HuH-7.5 (cell line): Measurements from ENCODE around the gene MRPL55.

ENCODE experiments used
- DNase-seq: peaks from one replicate; pipeline ENCODE4 v3.0.0; 2011; ENCODE audit warnings: low spot score

Gene MRPL55

DNA sequence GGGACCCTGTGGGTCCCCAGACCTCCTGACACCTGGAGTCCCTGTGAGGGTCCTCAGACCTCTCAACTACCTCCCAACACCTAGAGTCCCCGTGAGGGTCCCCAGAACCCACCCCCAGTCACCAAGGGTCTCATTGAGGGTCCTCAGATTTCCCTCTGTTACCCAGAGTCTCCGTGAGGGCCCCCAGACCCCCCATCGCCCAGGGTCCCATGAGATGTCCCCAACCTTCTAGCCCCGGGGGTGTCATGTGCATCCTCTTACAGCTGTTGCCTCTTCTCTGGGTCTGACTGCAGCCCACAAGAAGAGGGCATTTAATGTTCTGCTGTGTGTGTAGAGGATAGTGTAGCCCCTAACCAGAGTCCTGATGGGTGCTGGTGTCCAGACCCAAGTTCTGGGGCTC, 38.7 kb upstream of the MRPL55 start:
- DNase-seq, result peak; percentile 3

DNA sequence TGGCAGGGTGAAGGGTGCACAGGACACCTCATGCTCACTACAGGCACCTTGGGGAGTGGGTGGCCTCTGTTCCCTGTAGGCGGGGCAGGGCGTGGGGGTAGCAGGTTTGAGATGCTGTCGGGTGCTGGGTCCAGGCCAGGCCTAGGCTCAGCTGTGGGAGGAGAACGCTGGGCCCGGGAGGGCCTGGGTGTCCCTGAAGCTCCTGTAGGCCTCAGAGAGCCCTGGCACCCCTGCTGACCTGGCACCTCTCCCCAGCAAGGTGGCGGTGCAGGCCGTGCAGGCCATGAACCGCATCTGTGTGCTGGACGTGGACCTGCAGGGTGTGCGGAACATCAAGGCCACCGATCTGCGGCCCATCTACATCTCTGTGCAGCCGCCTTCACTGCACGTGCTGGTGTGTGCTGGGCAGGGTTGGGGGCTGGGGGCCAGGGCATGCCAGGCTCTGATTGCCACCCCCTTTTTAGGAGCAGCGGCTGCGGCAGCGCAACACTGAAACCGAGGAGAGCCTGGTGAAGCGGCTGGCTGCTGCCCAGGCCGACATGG, 38.1 kb upstream of the MRPL55 start:
- DNase-seq, result peak; percentile 10

DNA sequence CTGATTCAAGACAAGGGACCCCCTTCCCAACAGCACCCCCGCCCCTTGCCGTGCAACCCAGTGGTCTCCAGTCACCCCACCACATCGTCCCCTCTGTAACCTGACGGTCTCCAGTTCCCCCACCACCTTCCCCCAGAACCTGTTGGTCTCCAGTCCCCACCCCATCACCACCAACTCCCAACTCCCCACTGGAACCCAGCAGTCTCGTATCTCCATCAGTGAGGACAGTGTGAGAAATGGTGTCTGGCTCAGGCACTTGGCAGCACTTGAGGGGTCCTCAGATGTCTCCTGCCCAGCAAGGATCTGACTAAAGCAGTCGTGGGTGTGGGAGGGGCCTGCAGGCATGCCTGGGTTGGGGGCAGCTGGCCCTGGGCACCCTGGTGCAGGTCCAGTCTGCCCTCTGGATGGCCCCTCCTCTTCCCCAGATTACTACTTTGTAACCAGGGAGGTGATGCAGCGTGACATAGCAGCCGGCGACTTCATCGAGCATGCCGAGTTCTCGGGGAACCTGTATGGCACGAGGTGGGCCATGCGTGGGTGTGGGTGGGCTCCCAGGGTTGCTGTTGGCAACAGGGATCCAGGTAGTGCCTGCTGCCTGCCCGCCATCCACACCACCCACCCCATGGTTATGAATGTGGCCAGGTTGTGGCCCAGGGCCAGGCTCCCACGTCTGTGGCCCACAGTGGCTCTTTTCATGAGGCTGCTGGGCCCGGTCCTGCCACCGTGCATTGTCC, 37.5 kb upstream of the MRPL55 start:
- DNase-seq, result peak; percentile 1

DNA sequence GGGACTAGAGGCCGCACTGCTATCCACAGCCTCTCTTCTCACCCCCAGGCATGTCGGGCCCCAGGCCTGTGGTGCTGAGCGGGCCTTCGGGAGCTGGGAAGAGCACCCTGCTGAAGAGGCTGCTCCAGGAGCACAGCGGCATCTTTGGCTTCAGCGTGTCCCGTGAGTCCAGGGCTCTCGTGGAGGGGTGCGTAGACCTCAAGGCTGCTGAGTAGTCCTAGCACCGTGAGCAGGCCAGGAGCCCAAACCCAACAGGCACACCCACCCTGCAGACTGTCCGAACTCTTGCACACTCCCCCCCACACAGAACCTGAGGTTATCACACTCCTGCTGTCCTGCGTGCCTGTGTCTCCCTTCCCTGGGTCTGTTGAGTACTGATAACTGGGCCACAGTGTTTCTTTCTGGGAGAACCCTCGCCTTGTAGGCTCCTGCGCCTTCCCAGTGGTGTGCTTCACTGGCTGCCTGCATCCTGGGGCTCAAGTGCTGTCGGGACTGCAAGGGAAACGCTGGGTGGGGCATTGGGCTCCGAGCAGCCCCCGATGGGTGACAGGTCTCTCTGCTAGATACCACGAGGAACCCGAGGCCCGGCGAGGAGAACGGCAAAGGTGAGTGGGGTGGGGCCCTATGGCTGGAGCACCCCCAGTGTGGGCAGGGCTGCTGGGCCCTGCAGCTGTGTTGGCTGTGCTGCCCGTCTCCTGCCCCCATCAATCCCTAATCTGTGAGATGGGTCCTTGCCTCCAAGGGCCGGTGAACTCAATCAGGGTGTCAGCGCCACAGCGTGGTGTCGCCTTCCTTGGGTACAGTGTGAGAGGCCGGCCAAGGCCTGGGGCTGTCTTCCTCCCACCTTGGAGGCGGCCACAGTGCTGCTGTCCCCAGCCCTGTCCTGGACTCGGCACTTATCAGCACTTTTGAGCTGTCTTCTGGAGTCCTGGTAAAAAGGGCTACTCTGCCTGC, 36.6 kb upstream of the MRPL55 start:
- peak; percentile 13 for DNase-seq

DNA sequence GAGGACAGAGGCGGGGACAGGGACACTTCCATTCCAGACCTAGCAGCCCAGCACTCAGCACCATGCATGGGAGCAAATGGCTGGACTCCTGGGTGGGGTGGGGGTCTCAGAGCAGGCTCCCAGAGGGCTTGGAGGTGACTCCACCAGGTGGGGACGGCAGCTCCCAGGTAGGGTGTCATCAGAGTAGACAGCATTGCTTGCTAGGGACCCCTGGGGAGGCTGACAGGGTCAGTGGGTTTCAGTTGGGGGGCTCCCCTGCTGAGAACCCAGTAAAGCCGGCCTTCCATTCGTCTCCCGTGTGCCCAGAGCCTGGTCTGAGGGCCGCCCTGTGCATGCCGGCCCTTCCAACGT, 35.9 kb upstream of the MRPL55 start:
- DNase-seq, result no peak

DNA sequence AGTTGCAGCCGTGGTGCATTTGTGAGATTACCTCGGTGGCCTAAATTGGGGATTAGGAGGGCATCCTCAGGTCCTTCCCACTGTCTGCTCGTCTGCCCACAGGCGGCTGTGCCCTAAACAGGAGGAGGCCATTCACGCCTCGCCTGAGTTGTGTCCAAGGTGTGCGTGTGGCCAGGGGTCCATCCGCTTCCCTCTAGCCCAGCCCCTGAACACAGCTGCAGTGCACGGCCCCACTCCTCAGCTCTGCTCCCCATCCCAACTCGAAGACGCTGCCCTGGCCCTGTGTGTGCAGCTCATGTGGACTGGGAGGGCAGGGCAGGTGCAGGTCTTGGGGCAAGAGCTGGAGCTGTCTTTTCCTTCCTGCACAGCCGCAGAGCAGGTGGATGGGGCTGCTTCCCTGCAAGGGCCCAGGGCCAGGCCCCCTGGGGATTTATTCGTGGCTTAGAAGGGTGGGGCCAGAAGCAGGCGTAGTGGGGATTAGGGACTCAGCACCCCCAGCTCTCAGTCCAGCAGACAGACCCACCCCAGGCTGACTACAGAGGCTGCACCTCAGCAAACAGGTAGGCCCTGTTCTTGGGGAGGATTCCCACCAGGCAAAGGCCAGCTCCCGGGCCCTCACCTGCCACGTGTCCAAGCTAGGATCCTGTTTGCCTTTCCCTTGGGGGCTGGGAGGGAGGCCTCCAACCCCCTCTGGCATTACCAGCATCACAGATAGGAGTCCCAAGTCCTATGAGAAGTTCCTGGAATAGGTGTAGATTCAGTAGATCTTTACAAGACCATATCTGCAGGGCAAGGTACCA, 35.3 kb upstream of the MRPL55 start:
- peak; percentile 13 for DNase-seq

DNA sequence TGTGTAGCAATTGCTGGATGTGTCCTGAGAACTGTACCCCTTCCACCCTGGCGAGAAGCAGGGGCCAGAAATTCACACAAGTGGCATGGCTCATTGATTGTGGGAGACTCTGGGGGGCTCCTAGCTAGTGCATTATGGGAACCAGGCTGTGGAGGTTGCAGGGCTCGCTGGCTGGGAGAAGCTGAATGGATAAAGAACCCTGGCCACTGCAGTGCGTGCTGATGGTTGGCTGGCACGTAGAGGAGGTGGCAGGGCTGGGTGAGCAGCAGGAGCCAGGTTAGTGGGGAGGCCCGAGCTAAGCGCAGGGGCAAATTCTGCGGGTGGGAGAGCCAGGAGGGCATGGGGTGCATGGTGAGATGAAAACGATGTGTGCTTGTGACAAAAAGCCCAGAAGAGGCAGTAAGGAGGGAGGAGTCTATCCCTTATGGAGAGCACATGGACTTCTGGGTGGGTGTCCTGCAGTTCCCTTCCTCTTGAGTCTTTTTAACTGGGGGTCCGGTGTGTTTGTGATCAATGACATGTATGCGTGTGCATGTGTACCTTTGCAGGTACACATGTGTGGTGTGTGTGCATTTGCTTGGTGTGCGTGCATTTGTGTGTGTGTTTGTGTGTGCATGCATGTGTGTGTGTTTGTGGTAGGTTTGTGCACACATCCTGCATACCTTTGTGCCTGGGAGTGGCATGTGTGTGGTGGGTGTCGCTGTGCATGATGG, 34.5 kb upstream of the MRPL55 start:
- peak; percentile 16 for DNase-seq

DNA sequence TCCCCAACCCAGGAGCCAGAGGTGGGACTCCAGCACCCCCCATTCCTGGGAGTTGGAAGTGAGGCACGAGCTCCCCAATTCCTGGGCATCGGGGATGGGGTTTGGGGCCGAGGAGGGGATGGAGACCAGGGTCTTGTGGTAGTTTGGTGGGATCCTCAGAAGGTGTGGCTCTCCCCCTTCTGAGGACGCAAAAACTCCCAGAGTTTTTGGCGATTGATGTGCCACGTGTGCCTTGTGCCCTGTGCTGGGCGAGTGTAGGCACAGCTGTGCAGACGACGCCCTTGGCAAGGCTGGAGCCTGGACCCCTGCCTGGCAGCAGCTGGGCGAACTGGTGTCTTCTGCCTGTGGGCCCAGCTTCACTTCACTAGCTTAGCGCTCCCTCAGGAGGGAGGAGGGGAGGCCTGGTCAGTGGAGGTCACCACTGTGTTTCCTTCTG, 33.6 kb upstream of the MRPL55 start:
- no peak for DNase-seq

DNA sequence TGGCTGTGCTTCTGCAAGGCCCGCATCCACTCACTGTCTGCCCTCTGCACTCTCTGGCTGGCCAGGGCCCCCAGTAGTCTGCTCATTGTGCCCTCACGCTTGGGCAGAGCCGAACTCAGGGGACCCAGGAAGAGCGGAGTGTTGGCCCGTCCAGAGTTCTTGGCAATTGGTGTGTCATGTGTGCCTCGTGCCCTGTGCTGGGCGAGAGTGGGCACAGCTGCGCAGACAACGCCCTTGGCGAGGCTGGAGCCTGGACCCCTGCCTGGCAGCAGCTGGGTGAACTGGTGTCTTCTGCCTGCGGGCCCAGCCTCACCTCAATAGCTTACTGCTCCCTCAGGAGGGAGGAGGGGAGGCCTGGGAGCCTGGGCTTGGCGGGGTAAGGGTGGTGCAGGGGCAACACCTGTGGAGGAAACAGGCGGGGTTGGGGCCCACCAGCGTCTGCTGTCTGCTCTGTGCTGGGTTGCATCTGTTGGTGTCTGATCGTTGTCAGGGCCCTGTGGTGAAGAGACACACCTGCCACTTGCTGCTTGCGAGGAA, 33.1 kb upstream of the MRPL55 start:
- peak; percentile 3 for DNase-seq

DNA sequence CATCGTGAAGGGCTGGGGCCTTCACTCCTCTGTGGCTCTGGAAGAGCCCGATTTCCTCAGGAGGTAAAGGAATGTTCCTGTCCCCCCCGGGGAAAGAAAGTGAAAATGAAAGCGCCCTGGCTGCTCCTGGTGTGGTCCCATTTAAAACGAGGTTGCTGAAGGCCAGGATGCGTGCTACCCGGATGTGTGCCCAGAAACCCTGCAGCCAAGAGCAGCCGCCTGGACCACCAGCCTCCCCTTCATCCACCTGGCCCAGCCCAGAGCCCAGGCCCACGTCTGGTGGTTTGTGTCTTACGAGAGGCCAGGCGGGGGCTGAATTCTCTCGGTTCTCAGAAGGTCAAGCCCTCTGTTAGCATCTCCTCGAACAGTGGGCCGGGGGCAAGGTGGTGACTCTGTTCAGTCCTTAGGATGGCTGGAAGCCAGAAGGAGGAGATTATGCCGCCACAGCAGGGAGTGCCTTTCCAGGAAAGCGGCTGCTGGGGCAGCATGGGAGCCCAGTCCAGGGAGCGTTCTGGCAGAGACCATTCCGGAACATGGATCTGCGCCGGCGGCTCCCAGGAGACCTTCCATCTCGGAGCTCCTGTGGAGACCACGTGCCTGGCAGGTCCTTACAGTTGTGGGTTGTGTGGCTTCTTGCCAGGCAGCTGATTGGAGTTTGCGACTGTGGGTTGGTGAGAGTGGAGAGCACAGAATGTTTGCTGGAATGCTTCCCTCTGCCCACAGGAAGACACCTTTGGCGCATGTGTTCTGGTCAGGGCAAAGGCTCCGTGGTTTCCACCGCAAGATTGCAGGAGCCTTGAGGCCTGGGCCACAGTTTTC, 32.3 kb upstream of the MRPL55 start:
- DNase-seq, result peak; percentile 7

DNA sequence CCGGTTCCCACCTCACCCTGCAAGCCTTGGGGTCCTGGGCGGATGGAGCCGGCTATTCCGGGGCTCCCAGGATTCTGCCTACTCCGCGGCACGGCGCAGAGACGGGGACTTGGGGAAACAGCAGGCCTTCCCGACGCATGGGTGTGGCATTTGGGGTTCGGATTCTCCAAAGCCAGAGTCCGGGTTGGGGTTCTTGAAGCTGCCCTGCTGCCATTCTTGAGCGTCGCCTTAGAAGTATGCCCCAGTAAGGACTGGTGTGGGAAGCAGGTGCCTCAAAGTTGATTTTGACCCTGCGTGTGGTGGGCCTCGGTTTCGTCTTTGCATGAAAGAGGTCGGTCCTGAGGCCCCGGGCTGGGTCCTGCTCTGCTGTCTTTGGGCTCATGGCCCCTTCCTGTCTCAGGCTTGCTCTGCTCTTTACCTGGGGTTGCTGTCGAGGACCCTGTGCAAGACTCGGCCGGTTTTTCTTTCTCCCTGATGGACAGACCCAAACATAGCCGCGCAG, 31.7 kb upstream of the MRPL55 start:
- DNase-seq, result peak; percentile 23

DNA sequence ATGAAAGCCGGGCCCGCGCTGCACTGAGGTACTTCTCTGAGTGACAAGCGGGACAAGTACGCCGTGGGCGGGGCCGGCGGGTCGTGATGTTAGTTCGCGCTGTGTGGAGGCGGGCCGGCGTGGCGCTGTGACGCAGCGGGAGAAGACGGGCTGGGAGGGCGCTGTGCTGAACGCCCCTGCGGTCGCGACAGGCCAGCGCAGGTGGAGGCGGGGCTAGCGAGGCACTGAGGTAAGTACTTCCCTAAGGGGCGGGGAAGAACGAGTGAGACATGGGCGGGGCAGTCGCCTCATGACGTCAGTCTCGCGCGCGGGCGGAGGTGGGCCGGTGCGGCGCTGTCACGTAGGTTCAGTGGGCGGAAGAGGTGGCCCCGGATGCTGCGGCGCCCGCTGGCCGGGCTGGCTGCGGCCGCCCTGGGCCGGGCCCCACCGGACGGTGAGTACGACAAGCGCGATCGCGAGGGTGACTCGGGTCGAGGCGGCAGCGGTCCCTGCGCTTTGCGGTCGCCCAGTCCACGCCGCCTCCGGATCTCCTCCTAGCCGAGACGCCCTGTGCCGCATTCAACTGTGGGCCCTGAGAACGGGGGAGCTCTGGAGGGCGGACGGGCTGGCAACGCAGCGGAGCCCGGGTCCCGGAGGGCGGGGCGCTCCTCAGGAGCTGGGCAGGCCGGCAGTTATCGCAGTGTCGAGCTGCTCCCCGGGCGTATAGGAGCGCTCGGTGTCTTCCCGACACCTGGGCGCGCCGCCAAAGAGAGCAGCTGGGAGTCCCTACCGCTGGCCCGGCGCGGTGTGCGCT, 31.0 kb upstream of the MRPL55 start, which contains the start of gene GUK1:
Gene GUK1, plus strand, starts transcription at position 349 of the 793 bp plus-strand sequence. Its CDS starts 24 bp downstream, at position 373.
- peak; percentile 94 for DNase-seq

DNA sequence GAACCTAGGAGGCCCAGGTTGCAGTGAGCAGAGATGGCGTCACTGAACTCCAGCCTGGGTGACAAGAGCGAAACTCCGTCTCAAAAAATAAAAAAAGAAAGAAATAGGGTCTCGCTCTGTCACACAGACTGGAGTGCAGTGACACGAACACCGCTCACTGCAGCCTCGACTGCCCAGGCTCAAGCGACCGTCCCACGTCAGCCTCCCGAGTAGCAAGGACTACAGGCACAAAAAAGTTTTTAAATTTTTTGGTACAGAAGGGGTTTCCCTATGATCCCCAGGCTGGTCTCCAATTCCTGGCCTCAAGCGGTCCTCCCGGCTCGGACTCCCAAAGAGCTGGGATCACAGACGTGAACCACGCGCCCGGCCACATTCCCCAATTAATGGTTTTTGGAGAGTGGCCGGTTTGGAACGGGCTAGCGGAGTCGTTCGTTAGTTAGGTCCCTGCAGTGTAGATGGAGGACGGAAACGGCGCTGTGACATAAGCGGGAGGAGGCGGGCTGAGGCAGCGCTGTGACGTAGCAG, 30.4 kb upstream of the MRPL55 start:
- DNase-seq, result no peak

DNA sequence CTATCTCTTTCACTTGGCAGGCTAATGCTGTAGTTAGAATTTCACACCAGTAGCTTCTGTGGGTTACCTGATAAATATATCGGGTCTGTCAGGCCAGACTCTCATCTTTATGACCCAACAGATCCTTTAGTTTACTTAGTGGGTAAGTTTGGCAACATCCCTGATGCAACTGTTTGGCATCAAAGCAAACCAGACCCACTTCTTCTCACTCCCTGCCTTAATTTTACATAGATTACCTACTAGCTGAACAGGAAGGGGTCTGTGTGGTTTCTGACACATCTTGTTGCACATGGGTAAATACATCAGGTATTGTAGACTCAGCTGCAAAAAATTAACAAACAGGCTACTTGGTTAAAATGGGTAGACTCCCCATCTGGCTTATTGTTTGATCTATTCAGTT, 27.8 kb upstream of the MRPL55 start:
- DNase-seq, result no peak

DNA sequence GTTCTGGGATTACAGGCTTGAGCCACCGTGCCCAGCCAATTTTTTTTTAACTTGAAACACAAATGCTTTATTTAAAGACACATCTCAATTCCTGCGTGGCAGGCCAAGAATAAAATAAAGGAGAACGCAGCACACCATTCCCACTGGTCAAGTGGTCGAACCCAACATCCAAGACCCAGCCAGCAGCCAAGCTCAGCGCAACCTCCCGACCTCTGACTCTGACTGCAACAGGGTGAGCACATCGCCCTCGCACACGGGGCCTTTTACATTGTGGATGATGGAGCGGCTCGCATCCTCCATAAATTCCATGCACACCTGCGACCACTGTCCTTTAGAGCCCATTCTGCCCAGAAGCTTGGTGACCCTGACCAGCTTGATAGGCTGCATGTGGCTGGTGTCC, 25.5 kb upstream of the MRPL55 start:
- no peak for DNase-seq

DNA sequence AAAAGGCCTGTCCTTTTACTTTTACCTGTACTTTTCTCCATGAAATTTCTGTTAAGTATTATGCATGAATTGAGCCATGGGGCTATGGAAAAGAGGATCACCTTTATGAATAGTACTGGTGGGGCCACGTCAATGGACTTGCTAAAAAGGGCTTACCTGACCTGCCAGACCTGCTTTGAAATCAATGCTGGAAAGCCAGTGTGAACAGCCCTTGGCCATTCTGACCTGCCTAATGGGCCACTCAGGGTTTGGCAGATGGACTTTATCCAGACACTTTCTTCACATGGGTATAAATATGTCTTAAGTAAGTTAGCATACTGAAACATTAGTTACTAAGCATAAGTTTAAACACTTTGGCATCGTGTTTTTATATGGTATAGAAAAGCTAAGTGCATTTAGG, 22.7 kb upstream of the MRPL55 start:
- DNase-seq, result no peak

DNA sequence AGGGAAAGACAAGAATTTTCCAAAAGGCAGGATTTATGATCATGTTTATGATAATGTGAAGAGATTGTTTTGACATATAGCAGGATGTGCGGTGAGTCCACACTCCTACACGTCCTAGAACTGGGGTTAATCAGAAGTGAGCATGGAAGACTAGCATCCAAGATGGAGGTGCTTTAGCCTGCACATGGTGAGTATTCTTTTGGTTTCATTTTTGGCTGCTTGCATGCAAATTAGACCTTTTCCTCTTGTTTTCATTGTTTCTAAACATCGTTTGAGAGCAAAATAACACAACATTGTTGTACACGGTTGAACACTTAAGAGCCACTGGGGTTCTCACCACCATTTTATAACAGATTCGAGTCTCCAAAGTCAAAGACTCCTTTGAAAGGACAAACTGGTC, 16.1 kb upstream of the MRPL55 start:
- no peak for DNase-seq

DNA sequence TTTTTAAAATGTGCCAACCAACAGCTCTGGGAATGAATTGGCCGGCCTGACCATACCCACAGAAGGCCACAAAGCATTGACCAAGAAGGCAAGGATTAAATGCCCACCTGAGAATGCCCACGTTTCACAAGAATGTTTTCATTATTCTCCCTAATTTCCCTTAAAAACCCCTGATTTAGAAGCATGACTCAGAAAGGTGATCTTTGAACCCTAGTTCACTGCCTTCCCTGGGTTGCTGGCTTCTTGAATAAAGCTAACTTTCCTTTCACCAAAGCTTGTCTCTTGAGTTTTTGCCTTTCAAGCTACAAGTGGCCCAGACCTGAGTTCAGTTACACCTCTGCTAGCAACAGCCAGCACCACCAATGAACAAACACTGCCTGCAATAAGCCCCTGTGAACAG, 14.4 kb upstream of the MRPL55 start:
- DNase-seq, result no peak

DNA sequence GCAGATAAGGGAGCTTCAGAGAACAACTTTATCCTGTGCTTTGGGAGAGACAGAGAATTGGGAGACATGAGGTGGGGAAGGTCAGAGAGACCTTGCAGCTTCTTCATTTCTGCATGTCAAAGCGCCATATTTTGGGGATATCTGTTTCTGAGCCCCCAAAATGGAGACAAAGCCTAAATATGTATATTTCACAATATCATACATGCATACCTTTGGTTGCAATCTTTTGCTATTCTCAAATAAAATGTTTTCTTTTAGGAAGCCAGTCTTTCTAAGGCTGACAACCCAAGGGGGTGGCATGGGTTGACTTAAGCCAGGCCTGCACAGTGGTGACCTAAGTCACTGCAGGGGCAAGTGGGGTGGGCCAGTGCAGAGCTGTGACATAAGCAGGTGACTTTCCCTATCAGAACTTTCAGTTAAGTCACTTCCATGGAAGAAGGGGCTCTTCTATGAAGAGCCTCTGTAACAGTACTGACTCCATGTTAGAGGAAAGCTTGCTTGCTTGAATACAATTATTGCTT, 13.9 kb upstream of the MRPL55 start:
- no peak for DNase-seq
